Endothelial cell of umbilical vein (primary cell): Measurements from ENCODE around the gene CBS.
"Not testable (repeated sequence)": the region's sequence is repeated elsewhere in the genome, so short reads cannot be mapped to it uniquely, and the experiment has no call there.

Source experiments
- EZH2 ChIP-seq: IDR thresholded peaks from 2 replicates; pipeline ENCODE4 v1.6.1; 2012; ENCODE audit warnings: borderline replicate concordance, low read depth, mild to moderate bottlenecking, moderate library complexity, low read length, inconsistent platforms; ENCODE audit not compliant: severe bottlenecking
- GATA2 ChIP-seq: IDR thresholded peaks from 2 replicates; pipeline ENCODE4 v1.7.0; 2011; ENCODE audit warnings: low read depth, mild to moderate bottlenecking, moderate library complexity, mixed read lengths, low read length; ENCODE audit not compliant: insufficient read length, insufficient read depth
- POLR2A ChIP-seq: IDR thresholded peaks from 2 replicates; pipeline ENCODE4 v1.6.1; 2012; ENCODE audit warnings: low read depth, mild to moderate bottlenecking, control low read depth, low read length
- POLR2AphosphoS5 ChIP-seq: IDR thresholded peaks from 2 replicates; pipeline ENCODE4 v1.6.1; 2012; ENCODE audit warnings: low read depth, mild to moderate bottlenecking, control low read depth, low read length, moderate library complexity; ENCODE audit not compliant: insufficient read depth
- TF ChIP-seq, protein P1 (sequence below), 2 donors: IDR thresholded peaks; 1 replicate in 1 of 2; 2 replicates in 1 of 2; pipeline ENCODE4 v1.5.1; 2011; ENCODE audit warnings: low read length in 2 of 2, mild to moderate bottlenecking in 2 of 2, moderate library complexity in 2 of 2, control low read depth in 1 of 2, inconsistent platforms in 1 of 2, low read depth in 1 of 2; ENCODE audit not compliant: insufficient read depth in 1 of 2; ENCODE audit errors: extremely low read depth in 1 of 2
- TF ChIP-seq, protein P2 (sequence below): IDR thresholded peaks from 2 replicates; pipeline ENCODE4 v1.6.1; 2011; ENCODE audit not compliant: insufficient read depth, insufficient read length

DNA sequence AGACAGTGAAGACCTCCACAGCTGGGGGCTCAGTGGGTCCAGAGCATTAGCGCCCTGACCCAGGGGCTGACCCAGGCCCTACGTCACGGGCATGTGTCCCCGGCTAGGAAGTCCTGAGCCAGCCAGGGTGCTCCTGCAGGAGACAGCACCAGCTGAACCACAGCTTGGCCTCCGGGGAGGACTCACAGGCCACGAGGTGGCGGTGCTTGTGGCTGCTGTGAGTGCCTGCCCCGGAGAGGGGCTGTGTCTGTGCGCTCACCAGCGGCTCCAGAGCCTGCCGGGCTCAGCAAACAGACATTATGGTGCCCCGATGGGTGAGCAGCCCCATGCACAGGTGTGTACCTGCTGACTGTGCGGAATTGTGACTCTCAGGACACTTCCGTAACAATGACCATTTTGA, 31.1 kb downstream of the CBS start:
- not testable (repeated sequence) for TF ChIP-seq EZH2, POLR2AphosphoS5, POLR2A, GATA2
- TF ChIP-seq, protein P1, sequence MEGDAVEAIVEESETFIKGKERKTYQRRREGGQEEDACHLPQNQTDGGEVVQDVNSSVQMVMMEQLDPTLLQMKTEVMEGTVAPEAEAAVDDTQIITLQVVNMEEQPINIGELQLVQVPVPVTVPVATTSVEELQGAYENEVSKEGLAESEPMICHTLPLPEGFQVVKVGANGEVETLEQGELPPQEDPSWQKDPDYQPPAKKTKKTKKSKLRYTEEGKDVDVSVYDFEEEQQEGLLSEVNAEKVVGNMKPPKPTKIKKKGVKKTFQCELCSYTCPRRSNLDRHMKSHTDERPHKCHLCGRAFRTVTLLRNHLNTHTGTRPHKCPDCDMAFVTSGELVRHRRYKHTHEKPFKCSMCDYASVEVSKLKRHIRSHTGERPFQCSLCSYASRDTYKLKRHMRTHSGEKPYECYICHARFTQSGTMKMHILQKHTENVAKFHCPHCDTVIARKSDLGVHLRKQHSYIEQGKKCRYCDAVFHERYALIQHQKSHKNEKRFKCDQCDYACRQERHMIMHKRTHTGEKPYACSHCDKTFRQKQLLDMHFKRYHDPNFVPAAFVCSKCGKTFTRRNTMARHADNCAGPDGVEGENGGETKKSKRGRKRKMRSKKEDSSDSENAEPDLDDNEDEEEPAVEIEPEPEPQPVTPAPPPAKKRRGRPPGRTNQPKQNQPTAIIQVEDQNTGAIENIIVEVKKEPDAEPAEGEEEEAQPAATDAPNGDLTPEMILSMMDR (IDR thresholded peaks at IDR 0.05; ENCODE audit: extremely low read depth in 1 of 2, insufficient read depth in 1 of 2, low read depth in 1 of 2, low read length in 2 of 2): not testable (repeated sequence)
- TF ChIP-seq, protein P2, sequence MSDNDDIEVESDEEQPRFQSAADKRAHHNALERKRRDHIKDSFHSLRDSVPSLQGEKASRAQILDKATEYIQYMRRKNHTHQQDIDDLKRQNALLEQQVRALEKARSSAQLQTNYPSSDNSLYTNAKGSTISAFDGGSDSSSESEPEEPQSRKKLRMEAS: not testable (repeated sequence)
